Prostate gland (tissue), 2 donors: Measurements from ENCODE around the gene FAS. TPM values are rescaled to one million over a fixed set of nuclear protein-coding genes. Genes with fewer than 3 reads are reported as not detected.

Experiments used
- DNase-seq: peaks from one replicate; pipeline ENCODE4 v3.0.0-alpha.2; 2019; ENCODE audit warnings: low spot score
- H3K27ac ChIP-seq, 2 donors: fragments of 200-600 bp; sonication (generic); 2 replicates each; pipeline ENCODE4 v1.5.1; 2017 to 2019
- H3K27me3 ChIP-seq: fragments of 200-600 bp; sonication (generic); replicated peaks from 2 replicates; pipeline ENCODE4 v1.5.1; 2019; ENCODE audit not compliant: insufficient read depth
- H3K36me3 ChIP-seq, 2 donors: fragments of 200-600 bp; sonication (generic); 1 replicate in 1 of 2; 2 replicates in 1 of 2; pipeline versions ENCODE4 v1.5.1 to v1.8.1; 2017 to 2019
- H3K4me1 ChIP-seq: fragments of 200-600 bp; sonication (generic); replicated peaks from 2 replicates; pipeline ENCODE4 v1.5.1; 2019
- H3K4me3 ChIP-seq, 2 donors: fragments of 200-600 bp; sonication (generic); 2 replicates each; pipeline ENCODE4 v1.5.1; 2017 to 2019
- H3K9me3 ChIP-seq: fragments of 200-600 bp; sonication (generic); 2 replicates; pipeline ENCODE4 v1.5.1; 2017
- CTCF ChIP-seq, 4 experiments: fragments of 200-600 bp in 2 of 4; fragments of 450-650 bp in 2 of 4; sonication (generic) in 2 of 4; IDR thresholded peaks; 1 replicate in 3 of 4; 2 replicates in 1 of 4; pipeline ENCODE4 v1.5.1; 2016 to 2019; ENCODE audit warnings: antibody characterized with exemption in 4 of 4, mild to moderate bottlenecking in 2 of 4, moderate library complexity in 2 of 4
- POLR2A ChIP-seq: fragments of 450-650 bp; IDR thresholded peaks from one replicate; pipeline ENCODE4 v1.6.1; 2016; ENCODE audit warnings: antibody characterized with exemption, mild to moderate bottlenecking
- POLR2AphosphoS5 ChIP-seq: sonication (generic); formaldehyde crosslinking; IDR thresholded peaks from one replicate; pipeline ENCODE4 v1.6.1; 2017; ENCODE audit warnings: antibody characterized with exemption
- WGBS: methylation state at CpG from one replicate; pipeline ENCODE4 v1.1.5; 2018; 5-methylcytosine and 5-hydroxymethylcytosine counted together
- intact Hi-C: fragments of 100-400 bp; cut with DNase I; formaldehyde crosslinking; loops from one replicate; pipeline ENCODE4 v1.14.2; 2022
- total RNA-seq, 2 donors: library from RNA; depleted of rRNA; stranded (reverse); fragments of >200 nt; gene quantifications; one replicate each; pipeline ENCODE4 v1.1.0, GENCODE V29; 2016

The FAS gene
- 10 to 100 TPM; 13.7 to 17.7 TPM for total RNA-seq

GRCh38 chr10:88990384-88991160 lies at the start of gene FAS:
FAS (plus strand) TSS chr10:88990798; CDS start chr10:88990877, 79 bp downstream.
- Histone ChIP-seq H3K4me3 (peak within 1 kb of the TSS; percentile 69 to 84), H3K4me1 (no peaks in the 10 kb centered on the region), H3K27ac (peak within 1 kb of the TSS; percentile 87 to 95), H3K36me3 (no peaks in the 10 kb centered on the region), H3K9me3 (no peaks in the 10 kb centered on the region), H3K27me3 (no peaks in the 10 kb centered on the region)
- DNase-seq, result peak; percentile 67
- intact Hi-C loops, result loop anchor here (2.0 kb wide), 1 partner anchor 154 kb away; no protein-coding TSS in a partner anchor
- TF ChIP-seq POLR2A, result peak; percentile 58
- no peak for TF ChIP-seq CTCF (IDR thresholded peaks at IDR 0.05)
- peak; percentile 29 for TF ChIP-seq POLR2AphosphoS5
- under 1% methylated on average over 49 of the region's 51 CpGs for WGBS

DNA sequence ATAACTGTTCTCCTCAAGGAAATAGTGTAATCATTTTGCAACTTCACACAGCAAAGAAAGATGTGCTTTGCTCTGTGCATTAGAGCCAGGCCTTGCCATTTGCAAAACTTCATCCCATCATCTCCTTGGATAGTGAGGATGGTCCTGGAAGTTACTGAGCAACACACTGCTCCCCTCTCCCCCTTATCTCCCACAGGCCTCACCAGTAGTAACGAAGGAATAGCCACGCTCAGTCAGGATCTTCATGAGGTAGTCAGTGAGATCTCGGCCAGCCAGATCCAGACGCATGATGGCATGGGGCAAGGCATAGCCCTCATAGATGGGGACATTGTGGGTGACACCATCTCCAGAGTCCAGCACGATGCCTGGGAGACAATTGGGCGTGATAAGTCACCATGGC lies 49.6 kb upstream of the FAS start:
- Histone ChIP-seq H3K27ac (no peak overlapping the region), H3K27me3 (no peaks in the 10 kb centered on the region), H3K9me3 (no peaks in the 10 kb centered on the region), H3K4me1 (no peaks in the 10 kb centered on the region), H3K36me3 (no peaks in the 10 kb centered on the region), H3K4me3 (no peak overlapping the region)
- intact Hi-C loops, result no loop called here
- DNase-seq, result no peak
- WGBS, result 75% methylated on average over 6 of the region's 6 CpGs
- TF ChIP-seq POLR2A (no peak), CTCF (IDR thresholded peaks at IDR 0.05) (no peak), POLR2AphosphoS5 (no peak)

GRCh38 chr10:88943778-88944177 lies 46.8 kb upstream of the FAS start:
- Histone ChIP-seq H3K27me3 (no peaks in the 10 kb centered on the region), H3K4me3 (no peak overlapping the region), H3K4me1 (no peaks in the 10 kb centered on the region), H3K36me3 (no peaks in the 10 kb centered on the region), H3K27ac (no peak overlapping the region), H3K9me3 (no peaks in the 10 kb centered on the region)
- no peak for DNase-seq
- 80% methylated on average over 3 of the region's 3 CpGs for WGBS
- intact Hi-C loops, result no loop called here
- TF ChIP-seq CTCF (IDR thresholded peaks at IDR 0.05), result no peak
- no peak for TF ChIP-seq POLR2AphosphoS5
- no peak for TF ChIP-seq POLR2A

DNA sequence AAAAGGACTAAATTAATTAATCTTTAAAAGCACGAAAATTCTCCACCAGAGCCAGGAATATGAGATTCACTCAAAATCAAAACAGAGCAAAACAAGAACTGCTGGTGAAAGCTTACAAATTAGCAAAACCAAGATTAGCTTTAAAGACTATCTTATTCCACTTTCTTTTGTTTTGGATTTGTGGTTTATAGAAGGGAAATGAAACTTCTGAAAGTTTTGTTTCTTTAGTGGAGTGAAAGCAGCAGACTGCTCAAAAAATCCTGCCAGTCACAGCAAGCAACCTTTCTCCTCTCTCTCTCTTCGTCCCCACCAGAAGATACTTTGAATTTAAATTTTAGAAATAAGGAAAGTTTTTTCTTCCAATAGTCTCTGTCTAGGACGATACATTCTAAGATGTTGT lies 45.8 kb upstream of the FAS start:
- DNase-seq, result no peak
- H3K9me3 ChIP-seq, result no peaks in the 10 kb centered on the region
- no peaks in the 10 kb centered on the region for H3K4me1 ChIP-seq
- 59% methylated on average over 3 of the region's 3 CpGs for WGBS
- H3K36me3 ChIP-seq, result no peaks in the 10 kb centered on the region
- TF ChIP-seq POLR2A (no peak), POLR2AphosphoS5 (no peak), CTCF (IDR thresholded peaks at IDR 0.05) (no peak)
- no peaks in the 10 kb centered on the region for H3K27me3 ChIP-seq
- intact Hi-C loops, result no loop called here
- H3K4me3 ChIP-seq, result no peak overlapping the region
- H3K27ac ChIP-seq, result no peak overlapping the region

GRCh38 chr10:88946200-88946599 lies 44.4 kb upstream of the FAS start:
- no peak for TF ChIP-seq POLR2A
- no peak for TF ChIP-seq CTCF (IDR thresholded peaks at IDR 0.05)
- no peak for TF ChIP-seq POLR2AphosphoS5
- intact Hi-C loops, result no loop called here
- no peak overlapping the region for H3K27ac ChIP-seq
- WGBS, result 68% methylated on average over 1 of the region's 1 CpG
- no peaks in the 10 kb centered on the region for H3K36me3 ChIP-seq
- DNase-seq, result no peak
- H3K4me3 ChIP-seq, result no peak overlapping the region
- no peaks in the 10 kb centered on the region for H3K4me1 ChIP-seq
- H3K9me3 ChIP-seq, result no peaks in the 10 kb centered on the region
- no peaks in the 10 kb centered on the region for H3K27me3 ChIP-seq
